Measurements from ENCODE around the gene BCKDK.

BCKDK gene

DNA sequence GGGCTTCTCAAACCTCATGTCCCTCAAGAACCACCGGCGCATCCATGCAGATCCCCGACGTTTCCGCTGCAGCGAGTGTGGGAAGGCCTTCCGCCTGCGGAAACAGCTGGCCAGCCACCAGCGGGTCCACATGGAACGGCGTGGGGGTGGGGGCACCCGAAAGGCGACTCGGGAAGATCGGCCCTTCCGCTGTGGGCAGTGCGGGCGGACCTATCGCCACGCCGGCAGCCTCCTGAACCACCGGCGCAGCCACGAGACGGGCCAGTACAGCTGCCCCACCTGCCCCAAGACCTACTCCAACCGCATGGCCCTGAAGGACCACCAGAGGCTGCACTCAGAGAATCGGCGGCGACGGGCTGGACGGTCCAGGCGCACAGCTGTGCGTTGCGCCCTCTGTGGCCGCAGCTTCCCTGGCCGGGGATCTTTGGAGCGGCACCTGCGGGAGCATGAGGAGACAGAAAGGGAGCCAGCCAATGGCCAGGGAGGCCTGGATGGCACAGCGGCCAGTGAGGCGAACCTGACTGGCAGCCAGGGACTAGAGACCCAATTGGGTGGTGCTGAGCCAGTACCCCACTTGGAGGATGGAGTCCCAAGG lies 28.1 kb upstream of the BCKDK start:
- DNase-seq (ENCODE audit: low read depth in 2 of 2), result no peak

DNA sequence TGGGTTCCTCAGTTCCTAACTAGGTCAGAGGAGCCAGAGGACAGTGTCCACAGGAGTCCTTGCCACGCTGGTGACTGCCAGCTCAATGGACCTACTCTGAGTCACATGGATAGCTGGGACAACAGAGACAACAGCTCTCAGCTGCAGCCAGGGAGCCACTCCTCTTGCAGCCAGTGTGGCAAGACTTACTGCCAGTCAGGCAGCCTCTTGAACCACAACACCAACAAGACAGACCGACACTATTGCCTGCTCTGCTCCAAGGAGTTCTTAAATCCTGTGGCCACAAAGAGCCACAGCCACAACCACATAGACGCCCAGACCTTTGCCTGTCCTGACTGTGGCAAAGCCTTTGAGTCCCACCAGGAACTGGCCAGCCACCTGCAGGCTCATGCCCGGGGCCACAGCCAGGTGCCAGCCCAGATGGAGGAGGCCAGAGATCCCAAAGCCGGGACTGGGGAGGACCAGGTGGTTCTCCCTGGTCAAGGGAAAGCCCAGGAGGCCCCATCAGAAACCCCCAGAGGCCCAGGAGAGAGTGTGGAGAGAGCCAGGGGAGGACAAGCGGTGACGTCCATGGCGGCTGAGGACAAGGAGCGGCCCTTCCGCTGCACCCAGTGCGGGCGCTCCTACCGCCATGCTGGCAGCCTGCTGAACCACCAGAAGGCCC lies 27.3 kb upstream of the BCKDK start:
- DNase-seq (ENCODE audit: low read depth in 2 of 2), result no peak

DNA sequence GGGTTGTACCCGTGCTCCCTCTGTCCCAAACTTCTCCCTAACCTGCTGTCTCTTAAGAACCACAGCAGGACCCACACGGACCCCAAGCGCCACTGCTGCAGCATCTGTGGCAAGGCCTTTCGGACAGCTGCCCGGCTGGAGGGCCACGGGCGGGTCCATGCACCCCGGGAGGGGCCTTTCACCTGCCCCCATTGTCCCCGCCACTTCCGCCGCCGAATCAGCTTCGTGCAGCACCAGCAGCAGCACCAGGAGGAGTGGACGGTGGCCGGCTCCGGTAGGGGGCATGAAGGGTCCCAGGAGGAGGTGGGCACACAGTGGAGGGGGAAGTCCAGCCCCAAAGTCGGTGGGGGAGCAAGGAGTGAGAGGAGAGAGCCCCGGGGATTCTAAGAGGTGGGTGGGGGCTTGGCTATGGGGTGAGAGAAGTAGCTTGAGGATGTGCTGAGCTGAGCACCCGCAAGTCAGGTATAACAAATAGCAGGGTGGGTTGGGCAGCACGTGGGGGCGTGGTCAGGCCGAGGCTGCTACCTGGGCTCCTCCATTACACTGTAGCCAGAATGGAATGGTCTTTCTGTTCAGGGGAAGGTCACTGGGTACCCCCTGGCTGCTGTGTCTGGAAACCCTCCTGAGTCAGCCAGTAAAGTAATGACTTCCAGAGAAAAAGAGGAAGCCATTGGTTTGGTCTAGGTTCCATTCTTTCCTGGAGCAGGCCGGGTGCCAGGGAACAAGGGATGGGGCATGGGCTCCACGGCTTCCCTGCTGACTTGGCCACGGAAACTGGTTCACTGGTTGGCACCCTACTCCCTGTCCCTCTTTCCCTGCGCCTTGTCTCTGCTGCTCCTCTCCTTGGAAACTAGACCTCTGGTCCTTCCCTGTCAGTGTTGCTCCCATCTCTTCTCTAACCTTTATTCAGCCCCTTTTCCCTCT lies 26.5 kb upstream of the BCKDK start:
- DNase-seq (ENCODE audit: low read depth in 2 of 2), result no peak

DNA sequence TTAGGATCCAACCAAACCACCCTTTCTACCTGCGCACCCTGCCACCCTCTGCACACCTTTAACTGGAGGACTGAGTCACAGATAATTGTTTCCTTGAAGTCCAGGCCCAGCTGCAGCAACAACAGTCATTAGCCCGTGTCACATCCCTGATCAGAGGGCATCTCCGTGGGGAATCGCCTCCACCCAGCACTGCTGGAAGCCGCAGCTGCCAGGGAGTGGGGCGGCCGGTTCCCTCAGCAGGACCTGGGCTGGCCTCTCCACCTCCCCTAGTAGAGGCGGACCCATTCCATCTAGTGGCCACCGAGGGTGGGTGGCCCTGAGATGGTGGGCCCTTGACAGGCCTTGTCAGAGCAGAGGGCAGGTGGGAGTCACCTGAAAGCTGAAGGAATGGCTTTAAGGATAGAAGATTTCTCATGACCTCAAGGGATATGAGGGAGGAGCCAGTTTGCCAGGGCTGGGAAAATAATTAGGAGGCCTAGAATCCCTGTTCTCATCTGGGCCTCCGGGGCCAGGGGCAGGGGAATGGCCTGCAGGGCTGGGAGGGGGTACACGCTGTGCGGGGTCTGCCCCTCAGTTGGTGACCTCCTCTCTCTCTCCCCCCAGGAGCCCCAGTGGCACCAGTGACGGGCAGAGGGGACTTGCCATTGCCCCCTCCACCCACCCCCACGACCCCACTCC lies 25.7 kb upstream of the BCKDK start:
- DNase-seq (ENCODE audit: low read depth in 2 of 2), result no peak

DNA sequence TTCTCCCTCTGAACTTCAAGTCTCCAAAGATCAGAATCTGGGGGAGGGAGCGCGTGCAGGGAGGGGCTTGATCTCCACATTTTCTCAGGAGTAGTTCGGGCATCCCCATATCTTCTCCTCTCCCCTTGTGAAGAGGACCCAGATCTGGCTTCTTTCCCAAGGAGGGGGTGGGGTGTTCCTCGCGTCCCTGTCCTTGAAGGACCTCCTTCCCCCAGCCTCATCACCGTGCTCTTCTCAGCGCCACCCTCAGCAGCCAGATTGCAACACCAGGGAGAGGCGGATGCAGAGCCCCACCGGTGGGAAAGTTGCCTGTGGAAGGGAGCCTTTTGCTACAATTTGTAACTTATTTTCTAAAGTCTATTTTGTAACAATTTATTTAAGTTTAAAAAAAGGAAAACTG lies 25.1 kb upstream of the BCKDK start:
- no peak for DNase-seq (ENCODE audit: low read depth in 2 of 2)

DNA sequence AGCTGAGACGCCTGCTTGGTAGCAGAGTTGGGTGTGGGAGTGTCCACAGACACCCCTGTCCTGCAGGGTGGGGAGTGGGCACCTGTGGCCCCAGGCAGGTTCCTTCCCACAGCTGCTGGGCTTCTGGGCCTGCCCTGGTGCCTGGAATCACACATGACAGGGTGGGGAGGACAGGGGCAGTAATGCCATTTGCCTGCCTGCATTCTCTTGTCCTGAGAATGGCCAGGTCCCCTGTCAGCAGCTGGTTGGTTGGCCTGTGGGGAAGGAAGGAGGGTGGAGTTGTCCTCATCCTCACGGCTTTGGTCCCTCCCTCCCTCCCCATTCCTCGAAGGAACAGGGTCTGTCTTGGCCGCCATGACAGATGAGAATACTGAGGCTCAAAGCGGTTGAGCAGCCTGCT lies 24.6 kb upstream of the BCKDK start:
- no peak for DNase-seq (ENCODE audit: low read depth in 2 of 2)

DNA sequence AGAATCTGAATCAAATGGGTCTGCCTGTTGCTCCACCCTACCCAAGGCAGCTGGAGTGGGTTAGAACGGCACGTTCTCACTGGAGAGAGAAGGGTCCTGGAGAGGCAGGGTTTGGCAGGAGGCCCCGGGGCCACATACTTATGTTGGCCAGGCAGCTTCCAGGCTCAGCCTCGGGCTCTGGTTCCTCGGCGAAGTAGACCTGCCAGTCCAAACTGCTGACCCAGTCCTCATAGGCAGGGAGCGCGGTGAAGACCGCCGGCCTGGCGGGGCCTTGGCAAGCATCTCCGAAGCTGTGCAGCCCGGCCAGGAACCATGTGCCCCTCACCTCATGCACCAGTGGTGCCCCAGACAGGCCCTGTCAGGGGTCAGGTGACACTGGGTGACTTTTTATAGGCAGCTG lies 24.2 kb upstream of the BCKDK start:
- no peak for DNase-seq (ENCODE audit: low read depth in 2 of 2)

DNA sequence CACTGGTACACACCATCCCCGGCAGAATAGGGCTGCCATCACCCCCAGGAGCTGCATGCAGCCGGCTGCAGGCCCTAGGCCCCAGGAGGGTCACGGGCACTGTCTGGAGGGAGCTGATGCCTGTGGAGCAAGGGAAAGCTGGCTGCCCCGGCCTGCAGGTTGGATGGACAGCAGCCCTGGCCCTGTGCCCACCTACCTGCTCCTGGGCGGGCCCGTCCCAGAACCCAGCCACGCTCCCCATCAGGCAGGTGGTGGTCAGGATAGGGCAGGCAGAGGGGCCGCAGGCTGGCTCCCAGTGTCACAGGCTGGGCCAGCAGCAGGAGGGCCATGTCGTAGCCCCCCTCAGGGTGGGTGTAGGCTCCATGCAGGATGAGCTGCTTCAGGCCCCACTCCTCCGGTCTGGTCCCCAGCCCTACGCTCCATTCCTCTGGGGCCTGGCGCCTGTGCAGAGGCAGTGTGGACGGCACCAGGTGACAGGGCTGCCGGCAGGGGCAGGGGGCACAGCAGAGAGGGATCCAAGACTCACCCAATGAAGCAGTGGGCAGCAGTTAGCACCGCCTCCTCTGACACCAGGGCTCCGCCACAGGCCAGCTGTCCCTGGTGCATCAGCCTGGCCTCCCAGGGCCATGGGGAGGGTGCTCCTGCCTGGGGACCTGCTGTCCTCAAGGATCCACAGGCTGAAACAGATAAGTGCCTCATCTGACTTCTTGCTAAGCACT lies 23.4 kb upstream of the BCKDK start:
- DNase-seq (ENCODE audit: low read depth in 2 of 2), result no peak

DNA sequence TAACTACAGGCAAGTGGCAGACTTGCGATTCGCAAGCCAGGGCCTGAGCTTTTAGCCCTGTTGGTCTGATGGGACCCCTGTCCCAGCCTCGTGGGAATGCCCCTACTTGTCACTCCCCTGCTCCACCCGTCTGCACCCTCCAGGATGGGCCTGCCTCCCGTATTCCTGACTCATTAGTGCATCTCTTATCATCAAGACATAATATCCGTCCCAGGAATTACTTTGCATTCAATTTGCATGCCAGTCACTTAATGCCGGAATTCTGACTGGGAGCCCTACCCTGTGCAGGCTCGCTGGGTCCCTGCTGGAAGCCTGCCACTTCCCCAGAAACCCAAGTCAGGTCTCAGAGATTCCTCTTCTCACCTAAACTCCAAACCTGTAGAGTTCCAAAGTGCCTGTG lies 22.8 kb upstream of the BCKDK start:
- no peak for DNase-seq (ENCODE audit: low read depth in 2 of 2)

DNA sequence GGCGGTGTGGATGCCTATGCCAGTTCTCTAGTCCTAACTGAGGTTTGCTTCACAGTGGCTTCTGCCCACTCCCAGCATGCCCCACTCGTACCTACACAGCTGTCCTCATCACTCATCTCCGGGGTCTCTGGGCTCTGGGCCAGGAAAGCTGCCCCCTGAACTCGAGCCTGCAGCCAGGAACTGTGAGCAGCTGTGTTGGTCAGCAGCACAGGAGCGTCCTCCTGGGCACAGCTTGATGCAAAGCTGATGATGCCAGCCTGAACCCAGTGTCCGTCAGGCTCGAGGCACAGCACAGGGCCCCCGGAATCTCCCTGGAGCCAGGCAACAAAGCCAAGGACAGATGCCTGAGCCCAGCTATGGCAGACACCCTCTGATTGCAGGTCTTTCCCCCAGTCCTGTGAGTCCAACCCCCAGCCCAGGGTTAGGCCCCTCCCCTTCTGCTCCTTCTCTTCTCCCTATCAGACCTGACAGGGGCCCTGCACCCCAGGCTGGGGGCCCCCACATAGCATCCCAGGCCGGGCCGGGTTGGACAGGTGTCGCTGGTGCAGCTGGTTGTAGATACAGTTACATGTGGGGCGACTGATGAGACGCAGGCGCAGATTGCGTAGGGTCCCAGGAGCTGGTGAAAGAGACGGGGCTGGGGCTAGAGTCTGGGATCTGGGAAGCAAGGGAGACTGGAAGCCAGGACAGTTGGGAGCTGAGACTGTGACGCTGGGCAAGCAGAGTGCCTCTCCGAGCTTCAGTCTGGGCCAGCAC lies 22.1 kb upstream of the BCKDK start:
- no peak for DNase-seq (ENCODE audit: low read depth in 2 of 2)

DNA sequence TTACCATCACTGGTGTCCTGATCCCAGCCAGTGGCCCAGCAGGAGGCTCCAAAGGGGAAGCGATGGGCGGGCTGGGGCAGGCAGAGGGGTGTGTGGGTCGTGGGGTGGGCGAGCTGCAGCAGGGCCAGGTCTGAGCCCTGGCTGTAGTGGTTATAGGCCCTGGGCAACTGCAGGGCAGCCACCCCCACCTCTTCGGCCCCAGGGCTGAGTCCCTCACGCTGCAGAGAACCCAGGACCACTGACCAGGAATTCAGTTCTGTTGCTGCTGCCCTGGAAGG lies 21.6 kb upstream of the BCKDK start:
- no peak for DNase-seq (ENCODE audit: low read depth in 2 of 2)

DNA sequence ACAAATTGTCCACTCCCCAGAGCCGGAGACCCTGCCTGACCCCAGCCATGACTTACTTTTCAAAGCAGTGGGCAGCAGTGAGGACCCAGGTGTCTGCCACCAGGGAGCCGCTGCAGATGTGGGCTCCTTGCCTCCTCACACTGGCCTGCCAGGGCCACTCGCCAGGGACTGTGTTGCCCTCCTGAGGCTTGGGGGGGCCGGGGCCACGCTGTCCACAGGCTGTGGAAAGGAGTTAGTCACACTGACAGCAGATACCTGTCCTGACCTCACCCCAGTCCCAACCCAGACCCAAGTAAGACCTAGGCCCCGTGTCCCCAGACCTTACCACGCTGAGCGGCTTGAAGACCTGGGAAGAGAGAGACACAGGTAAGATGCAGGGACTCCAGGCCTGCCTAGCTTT lies 20.7 kb upstream of the BCKDK start:
- DNase-seq (ENCODE audit: low read depth in 2 of 2), result no peak

DNA sequence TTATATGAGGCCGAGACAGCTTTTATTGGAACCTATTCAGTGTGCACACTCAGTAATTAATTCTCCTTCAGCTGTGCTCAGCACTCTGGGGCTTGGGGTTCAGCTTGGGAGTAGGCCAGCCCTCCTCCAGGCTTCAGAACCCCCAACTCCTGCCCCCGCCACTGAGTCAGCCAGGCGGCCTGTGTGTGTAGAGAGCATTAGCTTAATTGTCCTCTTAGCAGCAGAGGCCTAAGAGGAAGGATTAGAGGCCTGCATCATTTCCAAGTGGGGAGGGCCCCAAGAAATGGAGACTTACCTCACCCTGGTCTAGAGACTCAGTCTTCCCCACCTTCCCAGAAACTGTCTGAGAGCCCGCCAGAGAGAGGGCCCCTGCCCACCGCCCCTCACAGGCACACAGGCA lies 20.2 kb upstream of the BCKDK start:
- DNase-seq (ENCODE audit: low read depth in 2 of 2), result no peak

DNA sequence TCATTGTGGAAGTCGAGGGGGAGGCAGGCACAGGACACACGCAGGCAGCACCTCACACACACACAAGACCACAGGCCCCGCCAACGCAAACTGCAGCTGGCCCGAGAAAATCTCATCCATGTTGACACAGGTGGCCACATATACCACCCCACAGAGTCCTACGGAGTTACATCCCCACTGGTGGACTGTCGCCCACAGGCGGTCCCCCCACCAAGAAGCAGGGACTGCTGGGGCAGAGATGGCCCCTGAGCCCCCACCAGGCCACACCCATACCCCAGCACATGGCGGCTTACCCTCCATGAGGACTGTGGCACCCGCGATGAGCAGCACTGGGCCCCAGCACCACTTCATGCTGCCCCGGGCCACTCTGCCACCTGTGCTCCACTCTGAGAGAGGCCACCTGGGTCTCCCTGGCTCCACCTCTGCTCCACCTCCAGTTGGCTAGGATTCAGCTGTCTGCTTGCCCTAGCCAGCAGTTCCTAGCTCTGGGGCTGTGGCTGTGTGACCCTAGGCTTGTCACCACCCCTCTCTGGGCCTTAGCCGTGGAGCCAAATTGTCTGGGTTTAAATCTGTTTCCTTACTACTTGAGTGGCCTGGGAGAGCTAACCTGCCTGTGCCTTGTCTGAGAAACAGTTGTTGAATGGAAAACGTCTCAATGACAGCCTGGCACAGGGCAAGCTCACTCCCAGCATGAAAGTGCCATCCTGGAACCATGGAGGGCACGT lies 19.6 kb upstream of the BCKDK start, which contains the start of gene PRSS53:
PRSS53 (minus strand) TSS at position 485 of the 725 bp plus-strand sequence; CDS start at position 351, 134 bp downstream.
- DNase-seq (ENCODE audit: low read depth in 2 of 2), result no peak

DNA sequence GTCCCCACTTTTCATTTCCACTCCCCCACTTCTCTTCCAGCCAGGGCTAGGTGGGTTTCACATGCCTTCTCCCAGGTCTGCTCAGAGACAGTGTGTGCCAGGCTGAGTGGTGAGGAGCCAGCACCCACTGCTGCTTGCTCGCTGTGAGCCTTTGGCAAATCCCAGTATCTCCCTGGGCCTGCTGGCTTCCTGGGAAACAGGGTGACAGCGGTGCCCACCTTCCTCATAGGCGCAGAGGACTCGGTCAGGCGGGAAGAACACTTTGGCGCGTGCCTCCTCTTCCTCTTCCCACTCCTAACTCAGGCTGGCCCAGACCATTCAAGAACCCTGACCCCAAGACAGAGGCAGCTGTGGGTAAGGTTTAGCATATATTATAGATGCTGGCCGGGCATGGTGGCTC lies 19.0 kb upstream of the BCKDK start:
- DNase-seq (ENCODE audit: low read depth in 2 of 2), result no peak

DNA sequence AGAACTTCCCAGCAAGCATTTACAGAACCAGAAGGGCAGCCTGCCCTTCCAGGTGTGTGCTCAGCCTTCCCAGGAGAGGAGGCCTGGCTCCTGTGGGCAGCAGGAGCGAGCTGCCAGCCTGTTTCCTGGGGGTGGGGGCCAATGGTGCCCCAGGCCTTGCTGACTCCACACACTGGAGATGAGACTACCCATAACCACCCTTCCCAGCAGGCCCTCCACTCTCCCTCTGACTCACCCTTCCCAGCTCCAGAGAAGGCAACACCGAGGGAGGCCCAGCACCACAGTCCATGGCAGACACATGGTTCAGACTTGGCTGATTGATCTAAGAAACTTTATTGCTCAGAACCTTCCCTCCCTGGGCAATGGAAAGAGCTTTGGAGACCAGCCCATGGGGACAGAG lies 17.6 kb upstream of the BCKDK start:
- no peak for DNase-seq (ENCODE audit: low read depth in 2 of 2)

DNA sequence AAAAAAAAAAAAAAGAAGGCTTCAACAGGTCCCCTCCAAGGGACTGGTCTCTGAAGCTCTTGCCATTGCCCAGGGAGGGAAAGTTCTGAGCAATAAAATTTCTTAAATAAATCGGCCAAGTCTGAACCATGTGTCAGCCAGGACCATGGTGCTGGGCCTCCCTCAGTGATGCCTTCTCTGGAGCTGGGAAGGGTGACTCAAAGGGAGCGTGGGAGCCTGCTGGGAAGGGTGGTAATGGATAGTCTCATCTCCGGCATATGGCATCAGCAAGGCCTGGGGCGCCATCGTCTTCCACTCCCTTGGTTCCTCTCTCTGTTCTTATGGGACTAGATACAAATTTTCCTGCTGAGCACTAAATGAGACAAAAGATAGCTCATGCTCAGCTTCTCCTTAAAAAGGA lies 15.9 kb upstream of the BCKDK start:
- no peak for DNase-seq (ENCODE audit: low read depth in 2 of 2)

DNA sequence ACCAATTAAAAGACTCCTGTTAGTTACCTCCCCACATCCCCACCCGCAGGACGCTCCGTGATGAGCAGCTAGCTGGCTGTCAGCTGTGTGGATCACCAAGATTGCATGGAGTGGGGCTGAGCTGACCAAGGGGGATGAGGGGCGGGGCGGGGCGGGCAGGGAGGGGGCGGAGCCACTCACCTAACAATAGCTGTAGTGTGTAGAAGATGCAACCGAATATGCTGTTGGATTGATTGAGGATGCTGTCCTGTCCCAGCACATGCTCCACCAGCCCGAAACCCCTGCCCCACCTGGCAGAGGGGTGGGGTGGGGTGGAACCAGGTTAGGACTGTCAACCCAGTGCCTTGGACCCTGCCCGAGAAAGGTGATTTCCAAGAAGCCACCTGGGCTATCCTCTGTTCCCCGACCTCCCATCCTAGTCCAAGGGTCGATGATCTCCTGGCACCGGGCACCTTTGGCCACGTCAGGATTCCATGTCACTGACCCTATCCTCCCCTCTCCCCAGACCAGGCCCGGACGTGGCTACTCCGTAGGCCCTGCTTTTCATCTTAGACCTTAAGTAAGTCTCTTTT lies 15.0 kb upstream of the BCKDK start:
- no peak for DNase-seq (ENCODE audit: low read depth in 2 of 2)

DNA sequence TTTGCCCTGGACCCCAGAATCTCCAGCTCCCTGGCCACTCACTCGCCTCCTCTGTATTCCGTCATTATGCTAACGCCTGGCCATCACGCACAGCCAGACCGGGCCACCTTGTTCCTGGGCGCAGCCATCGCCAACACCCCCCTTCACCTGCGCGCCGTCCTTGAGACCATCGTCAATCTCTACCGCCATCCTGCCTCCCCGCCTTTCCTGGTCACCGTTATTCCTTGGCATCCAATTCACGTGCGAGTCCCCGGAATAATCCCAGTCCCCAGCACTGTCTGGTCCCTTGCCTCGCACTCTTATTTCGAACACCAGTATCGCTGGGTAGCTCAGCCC lies 14.1 kb upstream of the BCKDK start:
- no peak for DNase-seq (ENCODE audit: low read depth in 2 of 2)

DNA sequence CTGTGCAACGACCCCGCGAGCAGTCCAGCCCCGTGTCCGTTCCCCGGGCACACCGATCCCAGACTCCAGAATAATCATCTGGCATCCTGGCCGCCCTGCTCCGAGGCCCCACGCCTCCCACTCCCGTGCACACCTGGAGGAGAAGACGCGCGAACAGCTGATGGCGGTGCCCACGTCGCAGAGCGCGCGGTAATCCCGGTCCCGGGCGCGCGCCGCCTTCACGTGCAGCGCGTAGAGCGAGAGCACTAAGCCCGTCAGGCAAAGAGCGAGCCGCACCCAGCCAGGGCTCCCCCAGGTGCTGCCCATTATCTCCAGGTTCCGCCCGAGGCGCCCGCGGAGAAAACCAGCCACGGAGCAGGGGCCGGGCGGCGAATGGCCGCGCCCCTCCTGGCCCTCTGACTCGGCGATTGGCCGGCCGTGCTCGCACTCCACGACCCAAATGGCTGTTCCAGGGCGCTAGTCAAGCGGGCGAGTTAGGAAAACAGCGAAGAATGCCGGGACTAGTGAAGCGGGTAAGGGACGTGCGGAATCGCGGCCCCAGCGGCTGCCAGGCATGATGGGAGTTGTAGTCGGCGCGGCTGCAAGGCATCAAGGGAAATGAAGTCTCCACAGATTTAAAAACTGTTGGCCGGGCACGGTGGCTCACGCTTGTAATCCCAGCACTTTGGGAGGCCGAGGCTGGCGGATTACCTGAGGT lies 13.6 kb upstream of the BCKDK start, which contains the start of gene VKORC1:
VKORC1 (minus strand) TSS at position 374 of the 697 bp plus-strand sequence; CDS start at position 306, 68 bp downstream.
- DNase-seq (ENCODE audit: low read depth in 2 of 2), result peak; percentile 63 to 66
